Stimulated activated naive CD8-positive, alpha-beta T cell treated with anti-CD3 and anti-CD28 coated beads, Interleukin-15, Interleukin-2, amounts not matched to agents 100 ng/mL and 50 ng/mL, for 24 hours (primary cell): ENCODE measurements around the gene S1PR4.
"Not testable (repeated sequence)": the region's sequence is repeated elsewhere in the genome, so short reads cannot be mapped to it uniquely, and the experiment has no call there.

Experiments used
- H3K27ac Mint-ChIP-seq: one replicate; pipeline ENCODE4 v1.8.0; 2021; ENCODE audit warnings: mild to moderate bottlenecking, mixed read lengths
- H3K27me3 Mint-ChIP-seq: one replicate; pipeline ENCODE4 v1.8.0; 2021; ENCODE audit warnings: mixed read lengths
- H3K36me3 Mint-ChIP-seq: one replicate; pipeline ENCODE4 v1.8.0; 2021; ENCODE audit warnings: low read depth, mixed read lengths
- H3K4me1 Mint-ChIP-seq: one replicate; pipeline ENCODE4 v1.8.0; 2021; ENCODE audit warnings: low read depth, mixed read lengths
- H3K4me3 Mint-ChIP-seq: one replicate; pipeline ENCODE4 v1.8.0; 2021; ENCODE audit warnings: mild to moderate bottlenecking, mixed read lengths
- H3K9me3 Mint-ChIP-seq: one replicate; pipeline ENCODE4 v1.8.0; 2021; ENCODE audit warnings: mixed read lengths

The S1PR4 gene

GRCh38 chr19:3193256-3194105 lies 14.9 kb downstream of the S1PR4 start:
- H3K36me3 Mint-ChIP-seq: peaks cover 23% of the 10 kb centered on the region
- H3K27ac Mint-ChIP-seq: no peak overlapping the region
- peaks cover 14% of the 10 kb centered on the region for H3K4me1 Mint-ChIP-seq
- no peaks in the 10 kb centered on the region for H3K9me3 Mint-ChIP-seq
- no peak overlapping the region for H3K4me3 Mint-ChIP-seq
- no peaks in the 10 kb centered on the region for H3K27me3 Mint-ChIP-seq

GRCh38 chr19:3194106-3195087 lies 15.8 kb downstream of the S1PR4 start:
- H3K9me3 Mint-ChIP-seq: no peaks in the 10 kb centered on the region
- H3K4me3 Mint-ChIP-seq: no peak overlapping the region
- peaks cover 18% of the 10 kb centered on the region for H3K36me3 Mint-ChIP-seq
- no peak overlapping the region for H3K27ac Mint-ChIP-seq
- H3K27me3 Mint-ChIP-seq: no peaks in the 10 kb centered on the region
- H3K4me1 Mint-ChIP-seq: peaks cover 5% of the 10 kb centered on the region

- Mint-ChIP-seq H3K27me3 (no peaks in the 10 kb centered on the region), H3K36me3 (peaks cover 18% of the 10 kb centered on the region)
Observed at GRCh38 chr19:3196064-3196932, 17.7 kb downstream of the S1PR4 start.

GRCh38 chr19:3196933-3197205 lies 18.3 kb downstream of the S1PR4 start:
- no peak overlapping the region for H3K27ac Mint-ChIP-seq
- H3K27me3 Mint-ChIP-seq: no peaks in the 10 kb centered on the region
- H3K36me3 Mint-ChIP-seq: peaks cover 18% of the 10 kb centered on the region
- H3K4me3 Mint-ChIP-seq: no peak overlapping the region
- no peaks in the 10 kb centered on the region for H3K9me3 Mint-ChIP-seq
- no peaks in the 10 kb centered on the region for H3K4me1 Mint-ChIP-seq

More at GRCh38 chr19:3196064-3196932, 17.7 kb downstream of the S1PR4 start:
- no peak overlapping the region for H3K4me3 Mint-ChIP-seq
- no peaks in the 10 kb centered on the region for H3K9me3 Mint-ChIP-seq
- no peak overlapping the region for H3K27ac Mint-ChIP-seq
- no peaks in the 10 kb centered on the region for H3K4me1 Mint-ChIP-seq

GRCh38 chr19:3198901-3199700 lies 20.5 kb downstream of the S1PR4 start:
- no peak overlapping the region for H3K27ac Mint-ChIP-seq
- no peaks in the 10 kb centered on the region for H3K4me1 Mint-ChIP-seq
- peaks cover 12% of the 10 kb centered on the region for H3K36me3 Mint-ChIP-seq
- H3K4me3 Mint-ChIP-seq: no peak overlapping the region
- no peaks in the 10 kb centered on the region for H3K9me3 Mint-ChIP-seq
- H3K27me3 Mint-ChIP-seq: no peaks in the 10 kb centered on the region

- Mint-ChIP-seq H3K4me1 (no peaks in the 10 kb centered on the region), H3K4me3 (no peak overlapping the region), H3K27me3 (no peaks in the 10 kb centered on the region), H3K9me3 (no peaks in the 10 kb centered on the region), H3K27ac (no peak overlapping the region), H3K36me3 (peaks cover 4% of the 10 kb centered on the region)
Observed at GRCh38 chr19:3201072-3201700, 22.6 kb downstream of the S1PR4 start.

GRCh38 chr19:3201911-3202310 lies 23.3 kb downstream of the S1PR4 start:
- H3K27ac Mint-ChIP-seq: no peak overlapping the region
- H3K9me3 Mint-ChIP-seq: no peaks in the 10 kb centered on the region
- peaks cover 4% of the 10 kb centered on the region for H3K36me3 Mint-ChIP-seq
- no peaks in the 10 kb centered on the region for H3K27me3 Mint-ChIP-seq
- H3K4me3 Mint-ChIP-seq: no peak overlapping the region
- H3K4me1 Mint-ChIP-seq: no peaks in the 10 kb centered on the region

- no peak overlapping the region for H3K27ac Mint-ChIP-seq
- no peaks in the 10 kb centered on the region for H3K4me1 Mint-ChIP-seq
- H3K4me3 Mint-ChIP-seq: no peak overlapping the region
- no peaks in the 10 kb centered on the region for H3K9me3 Mint-ChIP-seq
- H3K36me3 Mint-ChIP-seq: peaks cover 4% of the 10 kb centered on the region
- no peaks in the 10 kb centered on the region for H3K27me3 Mint-ChIP-seq
Observed at GRCh38 chr19:3202346-3202745, 23.8 kb downstream of the S1PR4 start.

GRCh38 chr19:3202895-3203294 lies 24.3 kb downstream of the S1PR4 start:
- not testable (repeated sequence) for H3K27ac Mint-ChIP-seq, H3K4me3 Mint-ChIP-seq, H3K9me3 Mint-ChIP-seq, H3K27me3 Mint-ChIP-seq, H3K4me1 Mint-ChIP-seq, H3K36me3 Mint-ChIP-seq

GRCh38 chr19:3203805-3204645 lies 25.5 kb downstream of the S1PR4 start:
- Mint-ChIP-seq H3K27me3 (no peaks in the 10 kb centered on the region), H3K36me3 (peaks cover 4% of the 10 kb centered on the region), H3K27ac (no peak overlapping the region), H3K9me3 (no peaks in the 10 kb centered on the region), H3K4me3 (no peak overlapping the region), H3K4me1 (no peaks in the 10 kb centered on the region)

GRCh38 chr19:3204646-3205275 lies 26.2 kb downstream of the S1PR4 start:
- Mint-ChIP-seq H3K27me3 (no peaks in the 10 kb centered on the region), H3K4me1 (no peaks in the 10 kb centered on the region), H3K4me3 (no peak overlapping the region), H3K27ac (no peak overlapping the region), H3K36me3 (peaks cover 4% of the 10 kb centered on the region), H3K9me3 (no peaks in the 10 kb centered on the region)

GRCh38 chr19:3206216-3206953 lies 27.8 kb downstream of the S1PR4 start:
- no peaks in the 10 kb centered on the region for H3K9me3 Mint-ChIP-seq
- no peak overlapping the region for H3K4me3 Mint-ChIP-seq
- H3K27ac Mint-ChIP-seq: no peak overlapping the region
- H3K4me1 Mint-ChIP-seq: no peaks in the 10 kb centered on the region
- H3K27me3 Mint-ChIP-seq: no peaks in the 10 kb centered on the region
- no peaks in the 10 kb centered on the region for H3K36me3 Mint-ChIP-seq
